Cardiac fibroblast (primary cell): ENCODE measurements around the gene UFC1.

ENCODE experiments used
- DNase-seq, 2 donors: peaks; one replicate each; pipeline versions ENCODE4 v3.0.0 to v3.0.0-alpha.2; 2010; ENCODE audit warnings: low read depth in 2 of 2
- H3K4me3 ChIP-seq, 2 donors: replicated peaks in 1 of 2; 1 replicate in 1 of 2; 2 replicates in 1 of 2; pipeline ENCODE4 v1.5.1; 2011; ENCODE audit warnings: low read depth in 2 of 2, low read length in 2 of 2, mild to moderate bottlenecking in 2 of 2, moderate library complexity in 1 of 2
- CTCF ChIP-seq: IDR thresholded peaks from one replicate; pipeline ENCODE4 v1.5.1; 2011; ENCODE audit warnings: low read depth, mild to moderate bottlenecking, low read length, inconsistent platforms

Gene UFC1

DNA sequence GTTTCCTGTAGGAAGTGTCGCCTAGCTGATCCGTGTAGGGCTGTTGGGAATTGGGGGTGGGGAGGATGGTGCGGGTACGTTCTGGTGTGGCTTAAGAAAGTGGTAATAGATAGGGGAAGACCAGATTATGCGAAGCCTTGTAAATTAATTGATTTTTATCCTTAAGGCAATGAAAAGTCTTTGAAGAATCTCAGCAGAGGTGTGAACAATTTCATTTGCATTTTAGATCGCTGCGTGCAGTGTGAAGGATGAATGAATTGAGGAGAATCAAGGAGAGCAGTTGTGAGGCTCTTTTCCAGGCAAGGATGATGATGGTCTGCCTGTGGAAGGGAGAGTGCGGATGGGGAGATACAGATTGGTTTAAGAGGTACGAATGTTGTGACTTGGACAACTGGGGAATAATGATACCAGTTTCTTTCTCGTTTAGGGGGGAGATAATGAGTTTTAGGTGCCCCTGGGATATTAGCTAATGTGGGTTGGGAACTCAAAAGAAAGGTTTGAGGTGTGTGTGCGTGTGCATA lies 20.5 kb upstream of the UFC1 start:
- DNase-seq, result peak; percentile 18 to 24
- peak overlapping the region; percentile 93 to 97 for H3K4me3 ChIP-seq
- no peak for TF ChIP-seq CTCF

GRCh38 chr1:161137881-161138280 lies 15.9 kb upstream of the UFC1 start:
- no peak overlapping the region for H3K4me3 ChIP-seq
- DNase-seq, result no peak
- TF ChIP-seq CTCF, result no peak

GRCh38 chr1:161138431-161138830 lies 15.3 kb upstream of the UFC1 start:
- DNase-seq, result no peak
- TF ChIP-seq CTCF, result no peak
- no peak overlapping the region for H3K4me3 ChIP-seq

DNA sequence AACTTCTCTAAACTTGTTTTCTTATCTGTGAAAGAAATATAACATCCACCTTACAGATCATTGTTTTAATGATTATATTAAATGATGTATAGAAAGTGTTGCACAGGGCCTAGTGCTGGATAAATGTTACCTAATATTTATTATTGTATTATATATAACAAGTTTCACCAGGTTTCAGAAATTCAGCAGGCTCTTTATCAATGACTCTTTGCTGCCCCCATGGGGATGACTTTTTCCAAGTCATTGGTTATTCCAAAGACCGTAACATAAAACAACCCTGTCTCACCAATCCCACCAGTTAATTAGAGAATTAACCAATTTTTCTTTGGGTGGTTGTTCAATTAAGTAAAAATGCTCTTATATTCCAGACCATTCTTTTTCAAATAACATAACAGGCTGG lies 14.0 kb upstream of the UFC1 start:
- peak; percentile 45 for TF ChIP-seq CTCF
- DNase-seq, result peak; percentile 72 to 74
- H3K4me3 ChIP-seq, result no peak overlapping the region

- DNase-seq, result no peak
- TF ChIP-seq CTCF, result no peak
These were observed 12.9 kb upstream of the UFC1 start for GRCh38 chr1:161140755-161141400.

DNA sequence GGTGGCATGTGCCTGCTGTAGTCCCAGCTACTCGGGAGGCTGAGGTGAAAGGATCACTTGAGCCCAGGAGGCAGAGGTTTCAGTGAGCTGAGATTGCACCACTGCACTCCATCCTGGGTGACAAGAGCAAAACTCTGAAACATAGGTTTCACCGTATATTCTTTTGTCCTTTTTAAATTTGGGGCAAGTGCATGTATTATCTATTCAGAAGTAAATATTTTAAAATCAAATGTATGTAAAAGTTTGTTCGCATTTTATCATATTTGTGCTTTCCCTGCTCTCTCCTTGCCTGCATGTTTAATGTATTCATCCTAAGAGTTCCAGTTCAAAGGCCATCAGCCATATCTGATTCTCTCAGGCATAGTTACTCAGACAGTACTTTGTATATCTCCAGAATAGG lies 7.9 kb upstream of the UFC1 start:
- no peak for DNase-seq
- no peak for TF ChIP-seq CTCF
- no peak overlapping the region for H3K4me3 ChIP-seq

More at GRCh38 chr1:161140755-161141400, 12.9 kb upstream of the UFC1 start:
- no peak overlapping the region for H3K4me3 ChIP-seq

DNA sequence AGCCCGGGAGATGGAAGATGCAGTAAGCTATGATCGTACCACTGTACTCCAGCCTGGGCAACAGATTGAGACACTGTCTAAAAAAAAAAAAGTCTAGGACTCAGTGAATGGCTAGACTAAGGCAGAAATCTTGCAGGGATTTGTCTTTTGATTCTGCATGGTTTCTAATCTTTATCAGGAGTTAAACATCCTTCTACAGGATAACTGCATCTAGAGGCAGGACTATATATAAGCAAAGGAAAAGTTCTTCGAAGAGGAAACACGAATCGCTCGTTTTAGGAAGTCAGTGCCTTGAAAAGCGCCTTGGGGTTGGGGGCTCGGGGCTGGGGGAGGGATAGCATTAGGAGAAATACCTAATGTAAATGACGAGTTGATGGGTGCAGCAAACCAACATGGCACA lies 602 bp upstream of the UFC1 start:
- DNase-seq, result no peak
- TF ChIP-seq CTCF, result no peak
- peak overlapping the region; percentile 80 to 85 for H3K4me3 ChIP-seq
